Measurements from ENCODE around the gene SH3BGRL2. TPM values are rescaled to one million over a fixed set of nuclear protein-coding genes. Genes with fewer than 3 reads are reported as not detected.

Gene SH3BGRL2
- polyA plus RNA-seq, 1 donor (not counting 4 experiments of a cell fraction or from before 2014, with no cell fraction given), result 3.8 TPM

GRCh38 chr6:79599725-79600259 is 31.3 kb upstream of the SH3BGRL2 start:
- FAIRE-seq, result no peak
- Histone ChIP-seq H3K4me3 (ENCODE audit: control insufficient read depth in 2 of 3, extremely low read depth in 1 of 3, insufficient read depth in 2 of 3, low read depth in 1 of 3, low read length in 3 of 3) (no peak overlapping the region), H3K27me3 (ENCODE audit: control insufficient read depth, extremely low read depth, insufficient read depth, low read length) (no peaks in the 10 kb centered on the region), H3K4me1 (ENCODE audit: control insufficient read depth, extremely low read depth, insufficient read depth, low read length) (no peaks in the 10 kb centered on the region), H4K20me1 (ENCODE audit: control insufficient read depth, extremely low read depth, insufficient read depth, low read length) (no peaks in the 10 kb centered on the region), H2AFZ (ENCODE audit: control insufficient read depth, low read length) (no peak overlapping the region), H3K36me3 (ENCODE audit: control insufficient read depth in 2 of 2, extremely low read depth in 1 of 2, insufficient read depth in 2 of 2, low read length in 2 of 2) (no peaks in the 10 kb centered on the region), H3K9me3 (ENCODE audit: control insufficient read depth, low read depth, low read length) (no peaks in the 10 kb centered on the region), H3K9ac (ENCODE audit: control insufficient read depth, extremely low read depth, insufficient read depth, low read length) (no peak overlapping the region), H3K79me2 (ENCODE audit: control insufficient read depth, insufficient read depth, low read length) (no peaks in the 10 kb centered on the region), H3K27ac (ENCODE audit: control insufficient read depth, insufficient read depth, low read length) (no peak overlapping the region), H3K4me2 (ENCODE audit: control insufficient read depth, extremely low read depth, insufficient read depth, low read depth, low read length) (no peak overlapping the region), H3K9me1 (ENCODE audit: control insufficient read depth, extremely low read depth, insufficient read depth, low read length) (no peaks in the 10 kb centered on the region)
- no peak for DNase-seq (ENCODE audit: low read depth, low spot score)
- dilution Hi-C loops (cut with MboI; ENCODE audit: extremely low pct_ligation_motif_present, low sequenced_read_pairs), result no loop called here
- TF ChIP-seq EZH2 (IDR thresholded peaks at IDR 0.05; ENCODE audit: low read length) (no peak), CTCF (optimal IDR thresholded peaks at IDR 0.05 in 1 of 3, IDR thresholded peaks at IDR 0.05 in 1 of 3, conservative IDR thresholded peaks at IDR 0.05 in 1 of 3; ENCODE audit: extremely low read depth in 1 of 3, insufficient read depth in 2 of 3, low read length in 3 of 3) (no peak)

- Histone ChIP-seq H3K27me3 (ENCODE audit: control insufficient read depth, extremely low read depth, insufficient read depth, low read length) (no peaks in the 10 kb centered on the region), H2AFZ (ENCODE audit: control insufficient read depth, low read length) (no peak overlapping the region), H3K79me2 (ENCODE audit: control insufficient read depth, insufficient read depth, low read length) (no peaks in the 10 kb centered on the region), H4K20me1 (ENCODE audit: control insufficient read depth, extremely low read depth, insufficient read depth, low read length) (no peaks in the 10 kb centered on the region), H3K9ac (ENCODE audit: control insufficient read depth, extremely low read depth, insufficient read depth, low read length) (no peak overlapping the region), H3K27ac (ENCODE audit: control insufficient read depth, insufficient read depth, low read length) (no peak overlapping the region), H3K4me2 (ENCODE audit: control insufficient read depth, extremely low read depth, insufficient read depth, low read depth, low read length) (no peak overlapping the region), H3K9me3 (ENCODE audit: control insufficient read depth, low read depth, low read length) (no peaks in the 10 kb centered on the region), H3K36me3 (ENCODE audit: control insufficient read depth in 2 of 2, extremely low read depth in 1 of 2, insufficient read depth in 2 of 2, low read length in 2 of 2) (no peaks in the 10 kb centered on the region), H3K9me1 (ENCODE audit: control insufficient read depth, extremely low read depth, insufficient read depth, low read length) (no peaks in the 10 kb centered on the region), H3K4me3 (ENCODE audit: control insufficient read depth in 2 of 3, extremely low read depth in 1 of 3, insufficient read depth in 2 of 3, low read depth in 1 of 3, low read length in 3 of 3) (no peak overlapping the region), H3K4me1 (ENCODE audit: control insufficient read depth, extremely low read depth, insufficient read depth, low read length) (no peaks in the 10 kb centered on the region)
- no peak for FAIRE-seq
- dilution Hi-C loops (cut with MboI; ENCODE audit: extremely low pct_ligation_motif_present, low sequenced_read_pairs), result no loop called here
- TF ChIP-seq CTCF (optimal IDR thresholded peaks at IDR 0.05 in 1 of 3, IDR thresholded peaks at IDR 0.05 in 1 of 3, conservative IDR thresholded peaks at IDR 0.05 in 1 of 3; ENCODE audit: extremely low read depth in 1 of 3, insufficient read depth in 2 of 3, low read length in 3 of 3), result no peak
- TF ChIP-seq EZH2 (IDR thresholded peaks at IDR 0.05; ENCODE audit: low read length), result no peak
- no peak for DNase-seq (ENCODE audit: low read depth, low spot score)
These were observed 30.8 kb upstream of the SH3BGRL2 start for GRCh38 chr6:79600313-79600712.
